ENCODE measurements around the gene ENPP6. TPM values are rescaled to one million over a fixed set of nuclear protein-coding genes. Genes with fewer than 3 reads are reported as not detected.
A peak's percentile ranks its signal among the peaks of the same experiment; 100 is the strongest.
"Not testable (repeated sequence)": the region's sequence is repeated elsewhere in the genome, so short reads cannot be mapped to it uniquely, and the experiment has no call there.

The ENPP6 gene
- total RNA-seq, 1 experiment from 2014 or later = not detected

DNA sequence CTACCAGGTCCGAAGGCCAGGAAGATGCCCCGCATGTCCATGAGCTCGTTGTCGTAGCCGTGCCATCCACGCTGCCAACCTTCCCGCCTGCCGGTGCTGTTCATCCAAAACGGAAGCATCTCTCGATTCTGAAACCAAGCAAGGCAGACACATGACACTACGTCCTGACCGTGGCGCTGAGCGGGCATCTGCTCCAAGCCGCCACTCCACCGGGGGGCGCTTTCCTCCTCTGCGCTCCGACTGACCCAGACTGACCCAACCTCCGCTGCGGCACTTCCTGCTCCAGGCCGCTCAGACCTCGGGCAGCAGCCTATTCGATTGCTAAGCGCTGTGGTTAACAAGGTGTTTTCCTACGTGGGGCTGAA is 120.5 kb downstream of the ENPP6 start:
- in situ Hi-C loops (cut with HindIII; ENCODE audit: low sequenced_read_pairs) = no loop called here
- DNase-seq (ENCODE audit: low spot score) = peak; percentile 43

DNA sequence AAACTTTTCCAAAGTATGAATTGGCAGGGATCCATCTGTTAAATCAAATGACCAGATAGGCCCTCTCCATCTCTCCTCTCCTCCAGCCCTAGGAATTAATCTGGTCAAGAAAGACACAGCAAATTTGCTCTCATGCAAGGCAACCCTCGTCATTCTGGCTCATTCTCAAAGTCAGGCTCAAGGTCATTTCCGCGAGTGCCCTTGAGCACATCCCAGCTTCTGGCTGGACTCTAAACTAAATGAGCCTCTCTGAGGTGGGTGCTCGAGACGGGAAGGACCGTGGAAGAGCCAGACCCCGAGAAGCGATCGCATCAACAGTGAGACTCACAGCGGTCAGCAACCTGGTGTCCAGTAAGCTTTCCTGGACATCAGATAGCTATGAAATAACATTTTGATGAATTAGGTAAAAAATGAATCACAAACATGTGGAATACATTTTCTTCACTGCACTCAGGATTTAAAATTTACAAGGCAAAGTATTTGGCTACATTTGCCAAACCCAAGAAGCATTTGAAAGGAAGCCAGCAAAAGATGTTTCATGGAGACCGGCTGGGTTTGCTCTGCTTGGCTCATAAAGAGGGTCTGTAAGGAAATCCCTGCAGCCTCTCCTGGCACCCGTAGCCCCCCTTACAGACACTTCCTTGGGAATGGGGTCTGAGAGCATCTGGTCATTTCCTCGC is 121.0 kb downstream of the ENPP6 start:
- no peak for DNase-seq (ENCODE audit: low spot score)
- in situ Hi-C loops (cut with HindIII; ENCODE audit: low sequenced_read_pairs) = no loop called here

DNA sequence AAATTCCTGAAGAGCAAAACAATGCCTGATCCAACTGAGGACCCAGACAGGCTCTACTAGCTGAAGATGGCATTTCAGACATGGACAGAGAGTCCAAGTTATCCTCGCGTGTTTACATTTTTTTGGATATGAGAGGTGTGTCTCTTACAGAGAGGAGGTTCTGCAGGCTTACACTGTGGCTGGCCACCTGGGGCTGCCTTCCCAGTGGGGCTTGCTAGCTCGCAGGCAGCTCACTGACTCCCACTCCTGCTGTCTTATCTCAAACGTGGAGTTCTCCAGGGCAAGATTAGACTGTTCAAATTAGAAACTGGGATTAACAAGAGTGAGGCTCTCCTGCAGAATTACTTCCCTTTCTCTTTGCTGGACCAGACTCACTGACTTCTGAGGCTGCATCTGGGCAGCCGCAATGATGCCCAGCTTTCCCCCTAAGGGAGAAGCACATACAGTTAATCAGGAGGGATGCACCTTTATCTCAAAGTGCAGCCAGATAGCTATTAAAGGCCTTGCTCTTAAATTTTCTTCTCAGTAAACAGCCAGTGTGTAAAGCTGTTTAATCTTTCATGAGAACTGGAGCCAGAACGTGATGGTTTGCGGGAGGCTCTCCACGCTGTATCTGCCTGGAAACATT is 123.0 kb downstream of the ENPP6 start:
- in situ Hi-C loops (cut with HindIII; ENCODE audit: low sequenced_read_pairs) = no loop called here
- no peak for DNase-seq (ENCODE audit: low spot score)

DNA sequence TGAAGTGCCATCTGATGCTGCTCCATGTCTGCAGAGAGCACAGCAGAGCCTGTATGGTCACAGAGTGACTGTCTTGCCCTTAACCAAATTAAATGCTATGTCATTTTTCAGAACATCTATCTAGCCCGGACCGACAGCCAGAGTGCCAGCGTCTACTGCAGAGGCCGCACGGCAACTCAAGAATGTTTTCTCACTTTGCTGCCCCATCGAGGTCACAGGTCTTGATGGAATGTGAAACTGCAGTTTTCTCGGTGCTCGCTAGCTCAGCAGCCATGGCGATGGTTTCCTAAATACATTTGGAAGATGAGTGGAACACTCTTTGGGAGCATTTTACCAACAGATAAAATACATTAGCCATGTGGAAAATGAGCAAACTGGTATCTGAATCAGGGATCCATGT is 125.7 kb downstream of the ENPP6 start:
- DNase-seq (ENCODE audit: low spot score) = no peak
- in situ Hi-C loops (cut with HindIII; ENCODE audit: low sequenced_read_pairs) = no loop called here

DNA sequence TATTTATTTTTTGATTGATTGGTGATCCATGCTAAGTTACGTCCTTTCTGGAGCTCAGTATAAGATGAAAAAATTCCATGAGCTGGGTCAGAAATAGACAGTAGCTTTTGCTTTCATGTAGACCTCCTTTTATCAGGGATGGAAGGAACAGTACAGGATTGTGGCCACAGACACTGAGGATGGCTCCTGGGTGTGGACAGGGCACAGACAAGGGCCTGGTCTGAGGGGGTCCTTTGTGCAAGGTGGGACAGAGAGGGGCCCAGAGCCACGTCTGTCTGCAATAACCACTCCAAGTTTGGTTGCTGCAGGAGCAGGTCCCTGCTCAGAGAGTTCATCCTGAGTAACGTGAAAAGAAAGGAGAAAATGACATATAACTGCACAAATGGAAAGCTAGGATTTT is 127.1 kb downstream of the ENPP6 start:
- in situ Hi-C loops (cut with HindIII; ENCODE audit: low sequenced_read_pairs) = no loop called here
- DNase-seq (ENCODE audit: low spot score) = no peak

DNA sequence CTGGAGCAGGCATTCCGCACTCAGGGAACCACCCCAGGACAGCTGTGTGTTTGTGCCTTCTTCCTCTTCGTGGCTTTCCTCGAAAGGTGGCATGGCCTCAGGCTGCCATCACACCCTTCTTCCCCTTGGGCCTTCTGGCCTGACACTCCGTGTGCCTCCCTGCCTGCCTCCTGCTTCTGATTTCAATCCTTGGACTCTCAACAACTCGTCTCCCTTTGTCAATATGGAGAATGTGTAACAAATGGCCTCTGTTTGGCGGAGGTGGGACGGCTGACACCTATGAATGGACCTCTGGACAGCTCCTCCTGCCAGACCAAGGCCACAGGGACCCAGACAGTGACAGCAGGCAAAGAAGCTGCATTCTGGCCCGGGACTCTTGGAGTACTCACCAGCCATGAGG is 137.0 kb downstream of the ENPP6 start:
- DNase-seq (ENCODE audit: low spot score) = no peak
- in situ Hi-C loops (cut with HindIII; ENCODE audit: low sequenced_read_pairs) = no loop called here

DNA sequence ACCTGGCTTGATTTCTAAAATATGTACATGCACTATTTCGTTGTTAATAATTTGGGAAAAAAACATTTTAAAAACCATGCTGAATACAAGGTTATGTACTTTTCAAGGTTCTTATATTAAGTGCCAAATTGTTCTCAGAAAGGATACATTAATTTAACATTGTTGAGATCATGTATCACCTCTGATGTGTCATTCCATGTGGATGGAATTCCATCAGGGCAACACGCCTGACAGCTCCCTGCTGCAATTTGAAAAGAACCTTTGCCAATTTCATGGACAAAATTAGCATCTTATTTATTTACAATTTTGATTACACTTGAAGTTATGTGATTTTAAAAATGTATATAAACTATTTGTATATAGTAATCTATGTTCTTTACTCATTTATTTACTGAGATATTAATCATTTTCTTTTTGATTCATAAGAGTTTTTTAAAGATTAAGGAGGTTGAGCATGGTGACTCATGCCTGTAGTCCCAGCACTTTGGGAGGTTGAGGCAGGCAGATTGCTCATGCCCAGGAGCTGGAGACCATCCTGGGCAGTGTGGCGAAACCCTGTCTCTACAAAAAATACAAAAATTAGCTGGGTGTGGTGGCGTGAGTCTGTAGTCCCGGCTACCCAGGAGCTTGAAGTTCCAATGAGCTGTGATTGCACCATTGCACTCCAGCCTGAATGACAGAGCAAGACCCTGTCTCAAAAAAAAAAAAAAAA is 142.8 kb downstream of the ENPP6 start:
- in situ Hi-C loops (cut with HindIII; ENCODE audit: low sequenced_read_pairs) = no loop called here
- DNase-seq (ENCODE audit: low spot score) = no peak

DNA sequence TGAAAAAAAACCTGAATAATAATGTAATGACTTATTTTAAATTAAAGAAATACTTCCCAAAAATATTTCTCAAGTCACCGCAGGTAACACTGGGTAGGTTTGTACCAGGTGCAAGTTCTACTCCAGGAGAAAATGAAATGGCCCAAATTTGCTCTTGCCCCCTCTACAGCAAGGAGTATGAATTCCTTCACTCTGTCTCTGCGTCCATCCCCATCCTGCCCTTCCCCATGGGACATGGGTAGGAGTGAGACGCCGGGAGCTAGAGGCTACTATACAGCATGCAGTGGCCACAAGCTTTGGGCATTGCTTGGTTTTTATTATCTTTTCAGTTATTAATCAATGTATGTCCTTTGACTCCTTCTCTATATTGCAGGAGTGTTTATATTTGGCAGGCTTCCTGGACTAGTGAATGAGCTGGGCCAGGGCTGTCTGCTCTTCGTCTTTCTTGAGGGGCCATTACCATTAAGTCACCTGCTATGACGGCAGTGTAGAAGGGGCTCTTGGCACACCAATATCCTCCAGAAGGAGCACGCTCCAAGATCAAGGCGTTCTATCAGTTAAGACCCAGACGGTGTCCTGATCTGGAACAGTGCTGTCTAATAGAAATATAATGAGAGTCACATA is 149.6 kb downstream of the ENPP6 start:
- no peak for DNase-seq (ENCODE audit: low spot score)
- in situ Hi-C loops (cut with HindIII; ENCODE audit: low sequenced_read_pairs) = no loop called here

DNA sequence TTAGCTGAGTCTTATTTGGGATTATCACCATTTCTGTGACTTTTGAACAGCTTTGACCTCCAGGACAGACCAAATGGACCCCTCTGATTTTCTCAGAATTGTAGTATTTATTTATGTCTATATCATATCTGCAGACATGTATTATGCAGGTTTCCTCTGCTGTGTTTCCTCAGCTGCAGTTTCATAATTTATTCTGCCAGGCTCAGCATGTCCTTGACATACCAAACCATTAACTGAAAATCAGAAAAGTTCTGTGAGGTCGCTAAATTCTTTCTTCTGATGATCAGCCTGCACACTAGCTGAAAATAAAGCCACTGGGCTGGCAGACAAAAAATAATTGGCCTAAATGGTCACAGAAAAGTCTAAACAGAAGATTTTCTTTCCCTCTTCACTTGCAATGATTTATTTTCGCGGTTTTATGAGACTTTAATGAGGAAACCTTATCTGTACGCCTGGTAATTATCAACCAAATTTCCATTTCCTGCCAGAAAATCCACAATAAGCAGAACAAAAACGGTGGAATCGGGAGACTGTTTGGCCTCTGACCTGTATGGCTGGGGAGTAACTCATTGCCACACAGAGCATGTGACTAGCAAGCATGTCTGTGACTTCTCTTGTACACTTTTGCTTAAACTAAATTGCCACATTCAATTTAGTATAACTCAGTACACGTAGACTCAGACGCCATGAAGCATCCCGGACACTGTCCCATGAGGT is 150.9 kb downstream of the ENPP6 start:
- DNase-seq (ENCODE audit: low spot score) = no peak
- in situ Hi-C loops (cut with HindIII; ENCODE audit: low sequenced_read_pairs) = no loop called here

DNA sequence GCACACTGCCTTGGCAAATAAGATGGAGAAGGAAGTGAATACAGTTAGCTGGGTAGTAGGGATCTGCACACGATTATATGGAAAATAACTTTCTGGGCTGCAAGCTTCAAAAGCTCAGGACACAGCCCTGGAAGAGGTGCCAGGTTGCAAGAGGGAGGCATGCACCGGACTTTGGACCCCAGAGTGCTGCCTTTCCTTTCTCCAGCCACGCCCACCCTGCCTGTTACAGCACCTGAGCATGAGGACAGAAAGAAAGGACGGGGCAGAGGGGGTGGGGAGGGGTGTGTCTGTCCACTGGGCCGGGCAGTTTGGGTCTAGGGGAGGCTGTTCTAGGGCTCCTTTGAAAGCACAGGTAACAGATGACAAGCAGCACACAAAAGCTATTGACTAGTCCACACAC is 152.8 kb downstream of the ENPP6 start:
- DNase-seq (ENCODE audit: low spot score) = no peak
- in situ Hi-C loops (cut with HindIII; ENCODE audit: low sequenced_read_pairs) = no loop called here

DNA sequence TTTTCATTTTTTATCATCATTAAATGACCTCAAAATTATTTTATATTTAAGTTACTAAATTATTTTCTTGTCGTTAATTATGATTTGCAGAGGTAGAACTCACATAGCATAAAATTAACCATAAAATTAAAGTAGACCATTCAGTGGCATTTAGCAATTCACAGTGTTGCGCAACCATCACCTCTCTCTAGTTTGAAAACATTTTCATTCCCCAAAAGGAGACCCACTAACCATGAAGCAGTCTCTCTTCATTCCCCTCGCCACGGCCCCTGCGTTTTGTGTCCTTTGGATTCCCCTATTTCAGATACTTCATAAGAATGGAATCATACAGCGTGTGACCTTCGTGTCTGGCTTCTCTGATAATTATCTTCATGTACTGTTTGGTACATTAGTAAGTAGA is 154.9 kb downstream of the ENPP6 start:
- in situ Hi-C loops (cut with HindIII; ENCODE audit: low sequenced_read_pairs) = no loop called here
- no peak for DNase-seq (ENCODE audit: low spot score)

DNA sequence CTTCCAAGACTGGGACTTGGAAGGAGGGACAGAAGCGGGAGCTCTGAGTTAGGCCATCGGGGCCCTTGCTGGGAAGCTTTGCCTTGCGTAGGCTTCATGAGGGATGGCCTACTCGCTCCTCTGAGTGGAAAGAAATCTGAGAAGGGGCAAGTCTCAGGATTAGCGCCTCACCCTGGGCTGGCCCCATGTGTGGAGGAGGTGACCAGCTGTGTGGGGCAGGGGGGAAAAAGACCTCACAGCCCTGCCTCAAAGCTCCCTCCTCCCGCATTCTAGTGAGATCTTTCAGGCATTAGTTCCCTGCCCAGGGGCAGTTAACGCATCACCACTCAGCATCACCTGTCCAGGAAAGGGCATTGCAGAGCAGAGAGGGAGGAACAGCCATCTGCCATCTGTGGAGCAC is 156.1 kb downstream of the ENPP6 start:
- in situ Hi-C loops (cut with HindIII; ENCODE audit: low sequenced_read_pairs) = no loop called here
- no peak for DNase-seq (ENCODE audit: low spot score)

DNA sequence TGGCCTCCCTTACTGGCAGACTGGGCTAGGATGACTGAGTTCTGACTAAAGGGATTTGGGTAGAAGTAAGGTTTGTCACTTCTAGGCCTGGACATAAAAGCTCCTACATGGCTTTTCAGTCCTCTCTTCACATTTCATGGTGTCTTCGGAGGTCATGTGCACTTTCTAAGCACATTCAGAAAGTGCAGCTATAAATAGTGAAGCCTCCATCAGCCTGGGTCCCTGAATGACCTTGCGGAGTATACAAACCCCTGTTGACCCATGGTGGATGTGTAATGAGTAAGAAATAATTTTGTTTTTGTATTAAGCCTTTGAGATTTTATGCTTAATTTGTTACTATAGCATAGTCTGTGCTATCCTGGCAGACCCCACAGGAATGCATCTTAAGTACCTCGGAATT is 158.6 kb downstream of the ENPP6 start:
- no peak for DNase-seq (ENCODE audit: low spot score)
- in situ Hi-C loops (cut with HindIII; ENCODE audit: low sequenced_read_pairs) = no loop called here

DNA sequence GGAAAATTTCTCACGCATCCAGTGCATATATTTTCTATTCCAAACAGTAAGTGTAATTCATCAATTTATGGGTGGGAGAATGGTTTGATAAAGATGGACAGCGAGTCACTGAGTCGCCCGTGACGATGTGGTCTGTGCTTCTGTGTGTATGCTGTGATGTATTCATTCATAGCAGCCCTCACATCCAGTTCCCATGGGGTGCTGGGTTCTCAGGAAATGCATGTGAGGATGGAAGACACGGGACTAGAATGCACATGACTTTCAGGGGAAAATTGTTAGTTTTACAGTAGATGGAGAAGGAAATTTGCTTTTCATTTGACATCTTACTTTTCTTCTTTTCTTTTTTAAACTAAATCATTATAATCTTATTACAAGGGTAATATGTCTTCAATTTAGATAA is 159.6 kb downstream of the ENPP6 start:
- no peak for DNase-seq (ENCODE audit: low spot score)
- in situ Hi-C loops (cut with HindIII; ENCODE audit: low sequenced_read_pairs) = no loop called here

DNA sequence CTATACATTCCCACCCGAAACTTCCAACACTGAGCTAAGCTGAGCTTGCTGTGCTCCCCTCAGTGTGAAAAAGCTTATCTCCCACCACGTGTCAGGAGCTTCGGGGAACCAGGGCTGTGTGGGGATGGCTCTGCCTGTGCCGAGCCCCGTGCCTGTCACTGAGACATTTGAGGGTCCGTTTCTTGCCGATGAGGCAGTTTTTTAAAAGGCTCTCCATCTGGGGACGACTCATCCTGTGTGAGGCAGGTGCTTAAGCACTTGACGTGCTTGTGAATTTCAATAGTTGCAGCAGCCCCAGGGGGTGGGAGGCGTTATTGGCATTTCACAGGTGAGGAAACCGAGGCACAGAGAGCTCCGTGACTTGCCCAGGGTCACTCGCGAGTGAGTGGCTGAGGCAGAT is 160.8 kb downstream of the ENPP6 start:
- no peak for DNase-seq (ENCODE audit: low spot score)
- in situ Hi-C loops (cut with HindIII; ENCODE audit: low sequenced_read_pairs) = no loop called here

DNA sequence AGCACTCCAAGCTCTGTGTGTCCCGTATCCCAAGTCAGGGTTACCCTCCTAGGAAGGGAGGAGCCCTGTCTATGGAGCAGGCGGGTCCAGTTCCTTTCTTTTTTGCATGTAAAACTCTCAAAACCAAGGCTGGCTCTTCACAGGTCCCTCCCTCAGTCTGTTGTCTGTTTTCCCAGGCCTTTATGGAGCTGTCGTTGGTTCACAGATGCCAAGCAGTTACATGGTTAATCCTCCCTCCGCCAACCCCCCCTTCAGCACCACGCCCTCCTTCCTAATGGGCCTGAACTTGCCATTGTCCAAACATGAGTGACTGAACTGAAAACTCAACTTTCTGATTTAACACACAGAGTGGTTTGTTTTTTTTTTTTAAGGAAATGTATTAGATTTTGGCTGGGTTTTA is 164.2 kb downstream of the ENPP6 start:
- in situ Hi-C loops (cut with HindIII; ENCODE audit: low sequenced_read_pairs) = no loop called here

DNA sequence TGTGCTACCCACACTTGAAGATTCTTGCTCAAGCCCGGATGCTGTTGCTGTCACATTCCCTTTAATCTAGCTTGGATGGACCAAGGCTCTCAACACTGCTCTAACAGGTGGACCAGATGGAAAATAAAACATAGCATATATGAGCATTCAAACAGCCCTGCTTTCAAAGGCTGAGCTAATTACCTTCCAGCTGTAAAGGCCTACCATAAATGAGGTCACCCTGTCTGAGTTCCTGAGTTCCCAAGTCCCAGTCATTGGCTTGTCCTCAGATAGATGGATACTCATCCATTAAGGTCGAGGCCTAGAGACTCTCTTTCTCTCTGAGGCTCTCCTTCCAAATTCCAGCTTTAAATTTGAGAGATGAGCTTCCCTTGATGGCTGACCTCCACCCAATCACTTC is 165.1 kb downstream of the ENPP6 start:
- in situ Hi-C loops (cut with HindIII; ENCODE audit: low sequenced_read_pairs) = no loop called here
- no peak for DNase-seq (ENCODE audit: low spot score)

More for the DNA sequence above, 164.2 kb downstream of the ENPP6 start:
- DNase-seq (ENCODE audit: low spot score) = no peak

DNA sequence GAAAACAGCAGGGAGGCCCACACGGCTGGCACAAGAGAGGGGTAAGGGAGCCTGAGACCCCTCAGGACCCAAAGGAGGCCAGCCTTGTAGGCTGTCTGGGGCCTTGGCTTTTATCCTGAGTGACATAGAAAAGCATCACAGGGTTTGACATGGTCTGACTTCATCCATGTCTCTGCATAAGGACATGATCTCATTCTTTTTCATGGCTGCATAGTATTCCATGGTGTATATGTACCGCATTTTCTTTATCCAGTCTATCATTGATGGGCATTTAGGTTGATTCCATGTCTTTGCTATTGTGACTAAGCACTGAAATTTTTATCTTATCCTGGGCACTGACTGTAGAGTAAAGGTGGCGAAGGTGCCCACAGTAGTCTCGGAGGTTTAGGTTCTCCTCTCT is 166.4 kb downstream of the ENPP6 start:
- DNase-seq (ENCODE audit: low spot score); in situ Hi-C loops (cut with HindIII; ENCODE audit: low sequenced_read_pairs): not testable (repeated sequence)

DNA sequence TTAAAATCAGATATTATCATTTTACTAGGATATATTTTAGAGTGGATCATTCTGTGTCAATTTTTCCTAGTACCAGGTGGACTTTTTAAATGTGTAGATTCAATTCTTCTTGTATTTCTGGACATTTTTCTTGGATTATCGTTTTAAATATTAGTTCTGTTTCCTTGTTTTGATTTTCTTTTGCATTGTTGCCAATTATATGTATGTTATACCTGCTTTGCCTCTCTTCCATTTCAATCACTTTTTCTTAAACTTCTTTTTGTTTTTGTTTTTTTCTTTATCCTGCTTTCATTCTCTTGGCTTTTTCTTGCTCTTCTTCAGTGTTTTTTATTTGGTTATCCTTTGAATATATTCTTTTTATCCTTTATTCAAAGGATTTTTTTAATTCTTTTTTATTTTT is 171.5 kb downstream of the ENPP6 start:
- DNase-seq (ENCODE audit: low spot score) = no peak
- in situ Hi-C loops (cut with HindIII; ENCODE audit: low sequenced_read_pairs) = no loop called here

DNA sequence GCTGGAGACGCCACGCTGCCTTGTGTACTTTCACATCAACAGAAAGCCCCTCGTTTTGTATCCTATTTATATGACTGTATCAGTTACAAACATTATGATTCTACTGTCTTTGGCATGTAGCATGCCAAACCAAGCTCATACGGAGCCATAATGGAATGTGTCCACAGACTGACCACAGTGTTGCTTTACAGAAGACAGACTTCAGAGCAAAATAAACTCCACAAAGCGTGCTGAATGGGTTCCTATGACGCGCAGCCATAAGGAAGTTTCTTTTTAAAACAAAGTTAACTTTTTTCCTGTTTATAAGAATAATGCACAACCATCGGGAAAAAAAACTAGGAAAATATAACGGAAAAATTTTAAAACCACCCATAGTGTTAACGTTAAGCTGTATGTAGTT is 176.5 kb downstream of the ENPP6 start:
- in situ Hi-C loops (cut with HindIII; ENCODE audit: low sequenced_read_pairs) = no loop called here
- no peak for DNase-seq (ENCODE audit: low spot score)

Measured in G401 (cell line).